Activated CD8-positive, alpha-beta memory T cell treated with anti-CD3 and anti-CD28 coated beads for 4 hours (primary cell): ENCODE data around the gene AK4.
"Not testable (repeated sequence)": the region's sequence is repeated elsewhere in the genome, so short reads cannot be mapped to it uniquely, and the experiment has no call there.

Source experiments
- DNase-seq, 2 donors: peaks; one replicate each; pipeline ENCODE4 v3.0.0-alpha.2; 2020; ENCODE audit warnings: low read depth in 2 of 2

Gene AK4

GRCh38 chr1:65148178-65148547 lies at the start of gene AK4:
TSS of gene AK4 (plus strand) at chr1:65148203. CDS start at chr1:65148408, 205 bp downstream.
- DNase-seq = not testable (repeated sequence)

DNA sequence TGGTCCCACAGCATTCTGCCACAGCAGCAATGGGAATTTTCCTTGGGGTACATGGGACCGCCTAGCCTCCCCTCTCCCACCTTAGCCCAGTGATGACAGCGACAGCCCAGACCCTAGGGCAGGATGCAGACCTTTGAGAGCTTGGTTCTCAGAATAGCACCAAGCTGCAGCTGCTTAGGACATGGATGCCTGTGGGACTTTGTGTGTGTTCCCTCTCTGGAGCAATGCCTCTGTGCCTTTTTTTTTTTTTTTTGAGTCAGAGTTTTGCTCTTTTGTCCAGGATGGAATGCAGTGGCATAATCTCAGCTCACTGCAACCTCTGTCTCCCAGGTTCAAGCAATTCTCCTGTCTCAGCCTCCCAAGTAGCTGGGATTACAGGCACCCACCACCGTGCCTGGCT lies 44.2 kb upstream of the AK4 start:
- no peak for DNase-seq

- DNase-seq = no peak
These were observed 43.0 kb upstream of the AK4 start for GRCh38 chr1:65104854-65105534.

DNA sequence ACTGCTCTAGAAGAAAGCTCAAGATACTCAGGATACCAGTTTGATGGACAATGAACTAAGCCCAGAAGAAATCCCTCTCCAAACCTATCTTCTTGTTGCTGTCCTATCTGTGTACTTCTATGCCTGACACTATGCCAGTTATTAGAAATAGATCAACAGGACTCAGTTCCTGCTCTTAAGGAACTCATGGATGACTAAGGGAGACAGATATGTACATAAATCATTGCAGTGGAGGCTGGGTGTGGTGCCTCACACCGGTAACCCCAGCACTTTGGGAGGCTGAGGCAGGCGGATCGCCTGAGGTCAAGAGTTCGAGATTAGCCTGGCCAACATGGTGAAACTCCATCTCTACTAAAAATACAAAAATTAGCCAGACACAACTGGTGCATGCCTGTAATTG lies 42.4 kb upstream of the AK4 start:
- no peak for DNase-seq

DNA sequence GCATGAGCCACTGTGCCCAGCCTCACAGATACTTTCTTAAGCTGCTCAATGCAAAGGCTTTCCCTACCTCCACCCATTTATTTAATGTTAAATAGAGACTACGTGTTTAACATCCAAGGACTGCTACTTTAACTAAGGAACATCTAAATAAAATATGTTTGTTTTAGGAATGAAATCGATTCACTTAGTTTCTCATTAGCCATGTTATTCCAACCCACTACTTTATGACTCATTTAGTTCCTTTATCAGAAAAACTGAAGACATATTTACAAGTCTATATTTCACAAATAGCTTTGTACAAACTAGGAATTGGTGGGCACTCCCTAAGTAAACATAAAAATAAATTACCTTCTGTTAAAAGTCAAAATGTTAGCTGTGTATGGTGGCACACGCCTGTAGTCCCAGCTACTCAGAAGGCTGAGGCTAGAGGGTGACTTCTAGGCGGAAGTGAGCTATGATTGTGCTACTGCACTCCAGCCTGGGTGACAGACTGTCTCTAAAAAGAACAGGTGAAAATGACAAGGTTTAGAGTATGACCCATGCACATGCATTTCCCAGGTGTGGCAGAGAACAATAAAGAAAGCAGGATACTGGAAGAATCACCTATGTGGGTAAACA lies 39.9 kb upstream of the AK4 start:
- no peak for DNase-seq

DNA sequence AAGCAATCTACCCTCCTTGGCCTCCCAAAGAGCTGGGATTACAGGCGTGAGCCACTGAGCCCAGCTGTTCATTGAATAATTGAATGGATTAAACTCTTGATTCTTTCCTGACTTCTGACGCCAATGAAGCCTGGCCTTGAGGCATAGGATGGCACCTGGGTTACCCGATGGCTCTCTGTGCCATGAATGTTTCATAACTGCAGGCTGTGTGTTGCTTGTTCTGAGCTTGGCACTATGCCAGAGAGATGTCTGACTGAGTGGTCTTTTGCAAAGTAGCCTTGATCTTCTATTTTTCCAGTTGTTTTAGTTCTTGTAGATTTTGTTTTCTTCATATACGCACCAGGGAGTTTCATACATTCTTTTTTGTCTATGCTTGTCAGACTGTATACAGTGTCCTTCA lies 38.5 kb upstream of the AK4 start:
- DNase-seq = no peak

GRCh38 chr1:65112811-65113210 lies 35.2 kb upstream of the AK4 start:
- no peak for DNase-seq

GRCh38 chr1:65113298-65113697 lies 34.7 kb upstream of the AK4 start:
- DNase-seq = no peak

- no peak for DNase-seq
These were observed 33.7 kb upstream of the AK4 start for GRCh38 chr1:65114322-65114721.

GRCh38 chr1:65119951-65120350 lies 28.1 kb upstream of the AK4 start:
- no peak for DNase-seq

GRCh38 chr1:65129104-65129503 lies 18.9 kb upstream of the AK4 start:
- DNase-seq = not testable (repeated sequence)

DNA sequence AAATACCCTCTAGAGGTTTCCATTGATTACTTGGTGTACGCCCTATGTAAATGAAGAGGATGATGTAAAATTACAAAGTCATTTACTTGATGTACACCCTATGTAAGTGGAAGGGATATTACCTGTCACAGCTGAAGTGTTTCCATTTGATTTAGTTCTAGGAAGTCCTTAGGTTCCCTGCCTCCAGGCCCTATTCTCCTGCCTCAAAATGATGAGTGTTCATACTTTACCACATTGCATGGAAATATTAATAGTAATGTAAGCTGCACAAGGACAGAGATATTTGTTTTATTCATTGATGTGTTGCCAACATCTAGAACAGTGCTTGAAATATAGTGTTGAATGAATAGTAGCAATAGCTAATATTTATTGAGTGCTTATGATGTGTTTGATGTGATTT lies 9.5 kb upstream of the AK4 start:
- no peak for DNase-seq

DNA sequence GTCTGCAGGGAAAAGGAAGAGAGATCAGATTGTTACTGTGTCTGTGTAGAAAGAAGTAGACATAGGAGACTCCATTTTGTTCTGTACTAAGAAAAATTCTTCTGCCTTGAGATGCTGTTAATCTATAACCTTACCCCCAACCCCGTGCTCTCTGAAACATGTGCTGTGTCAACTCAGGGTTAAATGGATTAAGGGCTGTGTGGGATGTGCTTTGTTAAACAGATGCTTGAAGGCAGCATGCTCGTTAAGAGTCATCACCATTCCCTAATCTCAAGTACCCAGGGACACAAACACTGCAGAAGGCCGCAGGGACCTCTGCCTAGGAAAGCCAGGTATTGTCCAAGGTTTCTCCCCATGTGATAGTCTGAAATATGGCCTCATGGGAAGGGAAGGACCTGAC lies 8.2 kb upstream of the AK4 start:
- not testable (repeated sequence) for DNase-seq

DNA sequence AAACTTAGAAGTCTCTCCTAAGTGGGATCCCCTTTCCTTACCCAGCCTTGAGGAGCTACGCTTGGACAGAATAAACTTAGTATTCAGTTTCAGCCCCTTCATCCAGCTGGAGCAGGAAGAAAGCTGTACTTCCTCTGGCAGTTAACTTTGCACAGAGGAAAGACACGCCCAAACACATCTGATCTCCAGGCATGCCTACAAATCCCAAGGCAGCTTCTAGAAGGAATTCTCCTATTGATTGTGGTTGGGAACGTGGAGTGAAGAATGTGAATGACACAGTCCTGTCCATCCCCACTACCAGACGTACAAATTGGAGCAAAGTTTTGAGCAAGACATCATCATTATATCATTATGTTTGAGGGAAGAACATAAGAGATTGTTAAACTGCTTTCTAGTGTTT lies 6.6 kb upstream of the AK4 start:
- DNase-seq = no peak

GRCh38 chr1:65141918-65142317 lies 6.1 kb upstream of the AK4 start:
- no peak for DNase-seq

DNA sequence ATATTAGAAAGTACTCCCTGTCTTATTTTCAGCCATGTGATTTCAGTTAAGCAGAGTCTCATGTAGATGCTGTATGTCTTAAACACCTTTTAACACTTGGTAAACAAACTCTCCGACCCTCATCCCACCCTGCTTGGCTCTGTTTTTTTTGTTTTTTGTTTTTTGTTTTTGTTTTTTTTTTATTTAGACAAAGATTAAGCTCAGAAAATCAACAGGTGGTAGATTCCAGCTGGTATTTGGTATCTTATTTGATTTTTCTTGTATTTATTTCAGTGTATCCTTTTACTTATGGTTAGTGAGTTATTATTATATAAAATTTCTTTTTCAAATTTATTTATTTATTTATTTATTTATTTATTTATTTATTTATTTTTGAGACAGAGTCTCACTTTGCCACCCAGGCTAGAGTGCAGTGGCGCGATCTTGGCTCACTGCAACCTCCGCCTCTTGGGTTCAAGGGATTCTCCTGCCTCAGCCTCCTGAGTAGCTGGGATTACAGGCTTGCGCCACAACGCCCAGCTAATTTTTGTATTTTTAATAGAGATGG lies 4.8 kb upstream of the AK4 start:
- DNase-seq = not testable (repeated sequence)

DNA sequence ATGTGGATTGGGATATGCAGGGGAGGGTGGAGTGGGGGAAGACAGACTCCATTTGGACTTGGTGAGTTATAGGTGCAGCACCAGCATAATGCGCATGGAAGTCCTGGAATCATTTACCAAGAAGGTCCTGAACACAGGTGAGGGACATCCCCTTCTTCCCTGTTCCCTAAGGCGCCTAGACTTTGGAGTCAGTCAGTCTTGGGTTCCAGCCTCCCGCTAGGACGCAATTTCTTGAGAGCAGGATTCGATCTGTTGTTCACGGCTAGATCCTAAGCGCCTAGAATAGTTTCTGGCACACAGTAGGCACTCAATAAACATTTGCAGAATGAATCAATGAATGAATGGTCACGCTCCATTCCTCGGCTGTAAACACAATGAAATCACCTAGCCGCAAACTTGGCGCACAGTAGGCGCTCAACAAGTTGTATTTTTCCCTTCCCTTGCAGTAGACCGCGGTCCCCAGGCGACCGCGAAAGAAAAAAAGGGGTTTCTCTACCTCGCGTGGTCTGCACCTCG lies 1.0 kb upstream of the AK4 start:
- DNase-seq = no peak

- DNase-seq = no peak
These were observed 402 bp upstream of the AK4 start for GRCh38 chr1:65147424-65148177.

DNA sequence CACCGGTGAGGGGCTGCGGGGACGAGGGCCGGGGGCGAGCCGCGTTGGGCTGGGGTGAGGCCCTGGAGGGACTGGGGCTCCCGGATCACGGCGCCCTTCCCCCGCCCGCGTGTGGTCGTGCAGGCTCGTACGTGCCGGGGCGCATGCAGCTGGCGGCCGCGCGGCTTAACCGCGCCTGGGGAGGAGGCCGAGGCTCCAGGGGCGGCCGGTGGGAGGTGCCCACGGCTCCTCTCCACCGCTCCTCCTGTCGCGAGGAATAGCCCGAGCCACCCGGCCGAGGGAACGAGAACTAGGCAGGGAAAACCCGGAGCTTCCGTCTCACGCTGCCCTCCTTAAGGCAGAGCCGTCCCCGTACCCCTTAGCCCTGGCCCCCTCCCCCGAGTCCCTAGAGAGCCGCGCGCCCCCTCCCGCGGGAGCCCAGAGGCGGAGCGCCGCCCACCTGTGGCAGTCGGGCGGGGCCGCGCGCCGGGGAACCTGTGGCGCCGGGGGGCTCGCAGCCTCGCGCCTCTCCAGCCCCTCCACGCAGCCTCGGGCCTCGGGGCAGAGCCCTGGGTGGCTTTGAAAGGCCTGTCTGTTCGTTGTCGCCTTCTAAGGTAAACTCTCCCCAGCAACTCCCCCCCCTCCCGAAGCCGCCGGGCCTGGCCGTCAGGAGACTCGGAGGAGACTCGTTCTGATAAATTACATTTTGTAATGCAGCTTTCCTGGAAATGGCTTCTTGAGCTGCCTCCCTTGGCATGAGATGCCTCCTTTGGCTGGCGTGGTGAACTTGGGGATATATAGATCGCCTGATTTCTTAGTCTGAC lies 746 bp downstream of the AK4 start:
- no peak for DNase-seq

DNA sequence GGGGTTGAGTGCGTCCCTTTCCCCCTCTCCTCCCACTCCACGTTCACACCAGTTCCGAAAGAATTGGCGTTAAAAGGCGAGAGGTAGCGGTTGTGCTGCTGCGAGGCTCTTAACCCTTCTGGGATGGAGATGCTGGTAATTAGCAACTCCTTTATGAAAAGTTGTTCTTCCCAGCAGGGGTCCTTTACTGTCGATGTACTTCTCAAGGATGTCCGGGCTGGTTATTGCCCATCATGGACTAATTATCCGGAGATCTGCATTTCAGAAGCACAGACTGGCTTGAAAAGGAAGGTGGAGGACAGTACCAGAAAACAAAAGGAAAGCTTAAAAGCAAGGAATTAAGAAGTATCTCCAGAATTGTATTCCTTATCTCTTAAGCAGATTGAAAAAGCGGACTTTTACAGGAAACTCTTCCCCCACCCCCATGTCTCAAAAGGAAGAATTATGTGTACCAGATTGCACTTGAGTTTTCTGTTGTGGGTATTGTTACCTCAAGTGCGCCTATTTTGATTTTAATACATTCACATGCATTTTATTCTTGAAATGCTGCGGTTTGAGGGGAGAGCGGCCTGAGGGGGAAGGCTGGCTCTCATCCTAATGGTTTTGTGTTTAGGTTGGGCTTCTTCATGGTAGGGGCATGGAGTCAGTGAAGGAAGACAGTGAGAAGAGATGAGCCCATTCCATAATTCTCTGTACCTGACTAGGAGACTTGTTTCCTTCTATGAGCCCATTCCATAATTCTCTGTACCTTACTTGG lies 1.5 kb downstream of the AK4 start:
- DNase-seq = no peak

- DNase-seq = no peak
These were observed 2.1 kb downstream of the AK4 start for GRCh38 chr1:65150108-65150463.
